MM.1S (cell line): ENCODE data around the gene PPAT.
"Not testable (repeated sequence)": the region's sequence is repeated elsewhere in the genome, so short reads cannot be mapped to it uniquely, and the experiment has no call there.

ENCODE experiments used
- DNase-seq: peaks from one replicate; pipeline ENCODE4 v3.0.0-alpha.2; 2015
- H2AFZ ChIP-seq: fragments of 300-600 bp; sonication (generic); 2 replicates; pipeline ENCODE4 v1.6.0; 2016; ENCODE audit warnings: antibody characterized with exemption, low read length
- H3F3A ChIP-seq: fragments of 300-600 bp; sonication (generic); 2 replicates; pipeline ENCODE4 v1.6.1; 2016; ENCODE audit warnings: mild to moderate bottlenecking, antibody characterized with exemption, low read length, moderate library complexity, mixed read lengths; ENCODE audit not compliant: insufficient read depth
- H3K27ac ChIP-seq: fragments of 300-600 bp; sonication (generic); 2 replicates; pipeline ENCODE4 v1.5.1; 2016; ENCODE audit warnings: mild to moderate bottlenecking, low read length
- H3K27me3 ChIP-seq: fragments of 300-600 bp; sonication (generic); replicated peaks from 2 replicates; pipeline ENCODE4 v1.6.0; 2016; ENCODE audit warnings: low read length; ENCODE audit not compliant: insufficient read depth
- H3K36me3 ChIP-seq: fragments of 300-600 bp; sonication (generic); replicated peaks from 2 replicates; pipeline ENCODE4 v1.6.1; 2016; ENCODE audit warnings: mild to moderate bottlenecking, low read length, mixed read lengths; ENCODE audit not compliant: insufficient read depth
- H3K4me1 ChIP-seq: fragments of 300-600 bp; sonication (generic); 2 replicates; pipeline ENCODE4 v1.6.1; 2016; ENCODE audit warnings: low read length, mixed read lengths
- H3K4me2 ChIP-seq: fragments of 300-600 bp; sonication (generic); 2 replicates; pipeline ENCODE4 v1.6.0; 2016; ENCODE audit warnings: low read depth, low read length
- H3K4me3 ChIP-seq: fragments of 300-600 bp; sonication (generic); 2 replicates; pipeline ENCODE4 v1.5.1; 2016; ENCODE audit warnings: low read length, mixed read lengths
- H3K79me2 ChIP-seq: fragments of 300-600 bp; sonication (generic); 2 replicates; pipeline ENCODE4 v1.6.1; 2016; ENCODE audit warnings: mixed run types, low read length, mixed read lengths
- H3K9ac ChIP-seq: fragments of 300-600 bp; sonication (generic); 2 replicates; pipeline ENCODE4 v1.6.1; 2016; ENCODE audit warnings: low read length, mixed read lengths
- H3K9me2 ChIP-seq: fragments of 300-600 bp; sonication (generic); replicated peaks from 2 replicates; pipeline ENCODE4 v1.6.1; 2016; ENCODE audit warnings: mild to moderate bottlenecking, low read length, mixed read lengths; ENCODE audit not compliant: insufficient read depth
- H3K9me3 ChIP-seq: fragments of 300-600 bp; sonication (generic); replicated peaks from 2 replicates; pipeline ENCODE4 v1.6.1; 2016; ENCODE audit warnings: mild to moderate bottlenecking, low read length, mixed read lengths; ENCODE audit not compliant: insufficient read depth
- H4K20me1 ChIP-seq: fragments of 300-600 bp; sonication (generic); 2 replicates; pipeline ENCODE4 v1.6.1; 2016; ENCODE audit warnings: mild to moderate bottlenecking, low read length, moderate library complexity, mixed read lengths; ENCODE audit not compliant: insufficient read depth
- CTCF ChIP-seq: fragments of 300-600 bp; sonication (generic); IDR thresholded peaks from 2 replicates; pipeline ENCODE4 v1.5.1; 2016; ENCODE audit warnings: antibody characterized with exemption, low read length, mixed read lengths
- EZH2 ChIP-seq: fragments of 300-600 bp; sonication (generic); optimal IDR thresholded peaks from 2 replicates; pipeline ENCODE3; 2017; ENCODE audit warnings: low read depth, mild to moderate bottlenecking, antibody characterized with exemption, low read length, mixed read lengths
- EZH2phosphoT487 ChIP-seq: fragments of 300-600 bp; sonication (generic); IDR thresholded peaks from 2 replicates; pipeline ENCODE4 v1.6.1; 2018; ENCODE audit warnings: antibody characterized with exemption, low read length

Gene PPAT

GRCh38 chr4:56467284-56468096, 32.1 kb upstream of the PPAT start, which contains the start of gene SRP72:
Gene SRP72 (plus strand): TSS chr4:56467617. CDS start chr4:56467636, 19 bp downstream.
- no peaks in the 10 kb centered on the region for H3K9me3 ChIP-seq
- H3K27me3 ChIP-seq, result no peaks in the 10 kb centered on the region
- peak within 1 kb of the TSS; percentile 73 for H3K27ac ChIP-seq
- H3K79me2 ChIP-seq, result peaks cover 87% of the 10 kb centered on the region
- peaks cover 12% of the 10 kb centered on the region for H3F3A ChIP-seq
- H3K4me1 ChIP-seq, result peaks cover 17% of the 10 kb centered on the region
- H2AFZ ChIP-seq, result peak within 1 kb of the TSS; percentile 91
- H3K36me3 ChIP-seq, result peaks cover 5% of the 10 kb centered on the region; the same call in 1 of the 2 replicates
- peak within 1 kb of the TSS; percentile 70 for H3K4me2 ChIP-seq
- DNase-seq, result peak; percentile 89
- H4K20me1 ChIP-seq, result no peaks in the 10 kb centered on the region
- H3K9me2 ChIP-seq, result no peaks in the 10 kb centered on the region
- H3K9ac ChIP-seq, result peak within 1 kb of the TSS; percentile 90
- TF ChIP-seq EZH2phosphoT487 (no peak), CTCF (no peak), EZH2 (no peak)
- peak within 1 kb of the TSS; percentile 94 for H3K4me3 ChIP-seq

GRCh38 chr4:56466910-56467283, 31.5 kb upstream of the PPAT start:
- no peaks in the 10 kb centered on the region for H4K20me1 ChIP-seq

GRCh38 chr4:56466296-56466761, 30.9 kb upstream of the PPAT start:
- Histone ChIP-seq H3K4me1 (peaks cover 17% of the 10 kb centered on the region), H3K9ac (peak overlapping the region; percentile 90; the same call in 1 of the 2 replicates), H3K4me3 (peak overlapping the region; percentile 94), H3K4me2 (peak overlapping the region; percentile 70), H3F3A (peaks cover 12% of the 10 kb centered on the region), H3K79me2 (peaks cover 89% of the 10 kb centered on the region), H3K27ac (peak overlapping the region; percentile 73; the same call in 1 of the 2 replicates), H2AFZ (0 out of 2 replicates have a peak overlapping the region, but pooled peaks have one; percentile 91)
- H3K36me3 ChIP-seq, H4K20me1 ChIP-seq, H3K27me3 ChIP-seq, H3K9me3 ChIP-seq, H3K9me2 ChIP-seq: not testable (repeated sequence)
- DNase-seq, result peak; percentile 50

More at GRCh38 chr4:56466910-56467283, 31.5 kb upstream of the PPAT start:
- peak overlapping the region; percentile 70 for H3K4me2 ChIP-seq
- no peaks in the 10 kb centered on the region for H3K27me3 ChIP-seq
- H3K79me2 ChIP-seq, result peaks cover 89% of the 10 kb centered on the region
- H3K36me3 ChIP-seq, result peaks cover 4% of the 10 kb centered on the region; the same call in 1 of the 2 replicates
- no peak for DNase-seq
- peak overlapping the region; percentile 94 for H3K4me3 ChIP-seq
- H3K9me3 ChIP-seq, result no peaks in the 10 kb centered on the region
- peak overlapping the region; percentile 73; the same call in 1 of the 2 replicates for H3K27ac ChIP-seq
- peak overlapping the region; percentile 91 for H2AFZ ChIP-seq
- TF ChIP-seq CTCF, result no peak
- no peak for TF ChIP-seq EZH2phosphoT487
- TF ChIP-seq EZH2, result no peak
- H3F3A ChIP-seq, result peaks cover 12% of the 10 kb centered on the region
- peak overlapping the region; percentile 90 for H3K9ac ChIP-seq
- H3K4me1 ChIP-seq, result peaks cover 17% of the 10 kb centered on the region
- H3K9me2 ChIP-seq, result no peaks in the 10 kb centered on the region
